ENCODE results near the gene DPT.

DPT gene

DNA sequence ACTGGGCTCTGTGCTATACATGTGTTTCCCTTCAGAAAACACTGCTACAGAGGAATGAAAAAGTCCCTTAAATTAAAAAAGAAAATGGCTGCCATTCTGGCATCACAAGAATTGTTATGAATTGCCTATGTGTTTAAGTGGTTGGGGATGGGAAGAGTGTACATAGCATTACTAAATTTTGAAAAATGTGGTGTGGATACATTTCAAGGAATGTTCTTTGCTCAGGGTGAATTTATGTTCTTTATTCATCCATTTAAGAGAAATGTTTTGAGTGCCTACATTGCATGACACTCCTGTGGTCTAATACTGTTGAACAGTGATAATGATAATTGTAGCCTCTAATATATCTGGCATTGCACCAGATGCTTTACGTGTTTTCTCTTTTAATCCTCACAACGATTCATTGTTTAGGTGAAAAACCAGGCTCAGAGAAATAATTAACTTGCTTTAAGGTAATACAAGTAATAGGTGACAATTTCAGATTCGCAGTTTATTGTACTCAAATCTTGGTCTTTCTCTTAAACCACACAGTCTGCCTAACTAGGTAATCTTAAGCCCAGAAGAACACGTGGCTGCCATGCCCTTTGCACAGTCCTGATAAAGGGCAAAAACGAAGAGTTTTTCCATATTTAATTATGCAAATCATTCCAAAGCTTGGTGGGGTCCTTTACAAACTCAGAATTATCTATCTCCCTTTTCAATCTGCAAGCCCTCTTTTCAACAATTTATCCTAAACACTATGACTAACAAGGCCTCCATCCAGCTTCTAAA, 31.5 kb downstream of the DPT start:
- no peak for DNase-seq

DNA sequence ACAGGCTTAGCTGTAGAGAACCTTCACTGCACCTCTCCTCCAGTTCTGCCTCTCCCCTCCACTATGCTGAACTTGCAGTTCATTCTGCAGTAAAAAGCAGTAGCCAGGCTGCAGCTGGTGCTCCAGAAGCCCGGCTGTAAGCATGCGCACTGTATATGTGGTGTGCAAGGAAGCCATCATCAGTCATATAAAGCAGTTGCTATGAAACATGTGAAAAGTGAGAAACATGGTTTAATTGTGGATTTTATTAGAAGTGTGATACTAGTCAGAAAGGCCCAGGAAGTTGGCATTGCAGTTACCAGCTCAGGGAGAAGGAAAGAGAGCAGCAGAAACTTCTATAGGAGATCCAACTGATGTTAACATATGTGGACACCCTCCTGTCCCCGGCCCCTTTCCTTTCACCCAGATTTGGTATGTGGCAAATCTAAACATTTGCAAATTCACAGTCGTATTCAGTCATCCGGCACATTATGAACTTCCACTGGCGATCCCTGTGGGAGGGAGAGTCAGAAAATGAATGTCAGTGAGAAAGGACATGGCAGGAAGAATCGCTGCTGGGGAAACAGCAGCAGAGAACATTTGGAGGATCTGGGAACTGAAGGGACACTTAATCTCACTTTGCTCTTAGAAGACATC, 32.8 kb downstream of the DPT start:
- DNase-seq = no peak

DNA sequence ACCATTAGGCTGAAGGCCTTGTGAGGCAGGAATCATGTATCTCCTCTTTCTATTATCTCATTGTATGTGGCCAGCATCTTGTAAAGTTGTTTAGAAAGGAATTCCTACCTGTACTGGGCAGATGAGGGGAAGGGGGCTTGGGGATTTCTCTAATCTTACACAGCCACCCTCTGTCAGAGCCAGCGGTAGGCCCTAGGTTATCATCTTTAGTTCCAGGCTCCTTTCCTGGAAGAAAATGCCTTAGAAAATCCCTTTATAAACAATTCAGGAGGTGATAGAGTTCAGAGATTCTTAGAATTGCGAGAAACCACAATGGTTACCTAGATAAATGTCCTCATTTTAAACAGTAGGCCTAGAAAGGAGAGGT, 35.2 kb downstream of the DPT start:
- no peak for DNase-seq

DNA sequence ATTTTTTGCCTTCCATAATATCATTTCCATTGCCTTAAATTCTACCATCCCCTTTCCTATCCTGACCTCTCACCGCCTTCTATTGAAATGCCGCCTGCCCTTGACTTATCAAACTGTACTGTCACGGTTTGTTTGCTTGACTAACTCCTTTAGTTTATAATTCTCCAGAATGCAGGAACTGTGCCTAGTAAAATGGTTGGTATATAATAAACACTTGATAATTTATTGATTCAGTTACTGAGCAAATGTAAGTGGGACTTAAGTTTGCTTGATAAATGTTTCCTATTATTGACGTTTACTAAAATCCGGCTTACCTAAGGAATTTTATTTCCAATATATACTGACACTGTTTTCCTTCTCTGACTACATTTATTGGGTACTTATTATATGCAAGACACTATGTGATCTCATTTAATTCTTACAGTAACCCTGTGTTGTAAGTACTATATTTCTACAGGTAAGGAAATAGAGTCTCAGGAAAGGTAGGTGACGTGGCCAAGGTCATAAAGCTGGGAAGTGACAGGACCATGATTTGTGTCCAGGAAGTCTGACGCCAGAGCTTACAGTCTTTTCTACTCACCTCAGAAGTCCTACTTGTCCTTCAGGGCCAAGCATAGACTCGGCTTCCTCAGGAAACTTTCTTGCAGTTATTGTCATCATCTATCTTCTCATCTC, 35.7 kb downstream of the DPT start:
- no peak for DNase-seq

DNA sequence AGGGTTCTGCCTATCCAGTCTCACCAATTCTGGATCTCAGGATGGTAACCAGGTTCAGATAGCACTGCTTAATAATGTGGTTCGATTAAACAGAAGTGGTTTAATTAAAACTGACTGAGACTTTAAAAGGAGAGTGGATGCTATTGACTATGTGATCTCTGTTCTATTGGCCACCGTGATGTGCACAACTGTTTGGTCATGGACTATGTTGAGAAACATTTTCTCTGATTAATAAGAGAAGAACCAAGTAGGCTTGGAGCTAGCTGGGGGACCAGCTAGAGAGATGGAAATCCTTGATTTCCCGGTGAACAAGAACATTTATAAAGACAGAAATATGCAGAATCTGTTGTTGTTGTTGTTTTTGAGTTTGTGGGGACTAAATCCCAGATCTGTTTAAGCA, 36.5 kb downstream of the DPT start:
- no peak for DNase-seq

DNA sequence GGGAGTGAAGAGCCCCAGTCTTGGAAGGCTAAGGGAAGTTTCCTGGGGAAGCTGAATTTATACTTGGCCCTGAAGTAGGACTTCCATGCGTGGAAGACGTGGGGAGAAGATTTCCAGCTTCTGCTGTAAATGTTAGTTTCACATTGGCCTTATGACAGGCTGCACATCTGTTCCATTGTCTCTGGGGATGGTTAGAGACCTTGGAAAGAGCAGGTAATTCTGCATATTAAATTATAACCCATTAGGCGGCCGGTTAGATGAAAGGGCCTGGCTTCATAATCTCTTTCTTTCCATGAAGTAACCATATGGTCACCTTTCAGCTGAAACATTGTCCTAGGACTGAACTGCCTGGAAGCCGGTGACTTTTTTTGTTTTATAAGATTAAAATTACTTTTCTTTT, 37.5 kb downstream of the DPT start:
- DNase-seq = no peak

DNA sequence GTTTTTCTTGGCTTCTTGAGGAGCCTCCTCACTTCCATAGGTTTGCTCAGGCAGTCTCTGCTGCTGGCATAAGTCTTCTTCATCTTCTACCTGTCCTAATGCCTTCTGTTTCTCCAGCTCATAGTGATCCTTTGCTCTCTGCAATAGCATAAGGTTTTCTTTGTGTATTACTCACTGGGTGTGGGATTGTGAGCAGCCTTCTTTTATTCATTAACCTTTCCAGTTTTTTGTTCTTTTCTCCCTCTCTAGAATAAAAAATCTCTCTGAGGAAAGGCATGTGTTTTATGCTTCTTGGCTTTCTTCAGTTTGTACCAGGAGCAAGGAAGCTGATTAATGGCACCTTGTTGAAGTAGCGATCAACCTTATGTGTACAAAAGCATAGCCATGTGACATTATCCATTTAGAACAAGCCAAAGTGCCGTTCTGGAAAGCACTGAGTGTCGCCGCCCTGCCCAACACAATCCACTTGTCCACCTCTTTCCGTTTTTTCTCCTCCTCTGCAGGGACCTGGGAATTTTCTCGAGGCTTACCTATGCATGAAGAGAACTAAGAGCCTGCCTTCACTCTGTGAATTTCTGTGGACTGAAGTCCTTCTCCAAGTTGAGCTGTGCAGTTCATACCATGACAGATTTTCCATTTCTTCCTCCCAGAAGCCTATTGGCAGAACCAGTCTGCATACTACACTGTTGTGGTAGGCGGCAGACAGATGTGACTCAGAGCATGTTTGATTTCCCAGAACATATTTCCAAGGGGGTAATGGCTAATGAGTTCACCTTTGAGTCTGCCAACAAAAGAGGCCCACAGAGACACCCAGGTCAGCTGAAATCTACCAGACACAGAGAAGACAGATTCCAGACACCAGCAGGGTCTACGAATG, 39.0 kb downstream of the DPT start:
- no peak for DNase-seq

DNA sequence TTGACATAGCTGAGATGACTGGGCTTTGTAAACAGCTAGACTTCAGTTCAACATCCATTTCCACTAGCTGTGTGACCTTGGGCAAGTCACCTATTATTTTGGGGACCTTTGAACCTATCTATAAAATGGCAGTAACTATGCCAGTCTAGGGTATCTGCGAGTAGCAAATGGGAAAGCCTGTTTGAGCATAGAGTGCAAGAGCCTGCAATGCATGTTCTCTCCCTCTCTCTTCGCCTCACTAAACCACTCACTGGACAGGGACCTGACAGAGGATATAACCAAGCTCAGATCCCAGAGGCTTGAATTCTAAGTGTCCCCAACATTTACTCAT, 39.7 kb downstream of the DPT start:
- no peak for DNase-seq

DNA sequence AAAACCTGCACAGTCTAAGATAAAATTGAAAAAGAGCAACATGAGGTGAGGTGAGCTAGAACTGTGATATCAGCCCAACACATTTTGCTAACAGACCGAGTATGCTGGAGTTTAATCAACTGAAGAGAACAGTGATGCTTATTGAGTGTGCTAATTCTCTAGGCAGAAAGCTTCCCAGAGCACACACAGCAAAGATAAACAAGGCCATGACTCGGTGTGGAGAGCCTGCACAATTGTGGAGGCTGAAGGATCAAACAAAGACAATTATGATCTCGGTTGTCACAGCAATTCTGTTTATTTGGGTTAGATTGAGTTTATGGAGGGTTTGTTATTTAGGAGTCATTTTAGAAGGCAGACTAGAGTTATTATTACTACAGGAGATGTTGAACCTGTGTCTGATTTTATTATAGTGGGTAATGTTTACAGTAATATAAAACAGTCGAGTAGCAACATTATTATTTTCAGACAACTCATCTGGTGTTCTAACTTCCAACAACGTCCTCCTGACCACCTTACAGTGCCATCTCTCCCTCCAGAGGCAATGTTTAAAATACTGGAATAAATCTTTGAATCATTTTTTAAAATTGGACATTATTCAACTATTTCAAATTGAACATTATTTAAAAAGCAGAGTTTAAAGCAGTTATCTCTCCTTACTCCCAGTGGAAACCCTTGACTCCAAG, 40.2 kb downstream of the DPT start:
- DNase-seq = no peak

DNA sequence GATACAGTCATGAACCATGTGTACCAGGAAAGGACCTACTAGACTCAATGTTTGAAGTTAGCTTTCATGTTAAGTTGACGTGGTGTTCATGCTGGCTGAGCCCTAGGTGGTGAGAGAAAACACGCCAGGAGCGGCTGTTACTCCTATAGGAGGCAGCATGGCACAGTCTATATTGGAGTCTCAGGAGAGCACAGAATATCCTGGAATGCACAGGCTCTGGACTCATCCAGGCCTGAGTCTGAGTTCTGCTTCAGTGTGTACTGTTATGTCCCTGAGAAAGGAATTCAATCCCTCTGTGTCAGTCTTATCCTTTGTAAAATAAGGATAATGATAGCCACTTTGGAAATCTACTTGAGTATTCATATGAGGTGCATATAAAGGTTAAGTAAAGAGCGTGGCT, 41.2 kb downstream of the DPT start:
- no peak for DNase-seq

DNA sequence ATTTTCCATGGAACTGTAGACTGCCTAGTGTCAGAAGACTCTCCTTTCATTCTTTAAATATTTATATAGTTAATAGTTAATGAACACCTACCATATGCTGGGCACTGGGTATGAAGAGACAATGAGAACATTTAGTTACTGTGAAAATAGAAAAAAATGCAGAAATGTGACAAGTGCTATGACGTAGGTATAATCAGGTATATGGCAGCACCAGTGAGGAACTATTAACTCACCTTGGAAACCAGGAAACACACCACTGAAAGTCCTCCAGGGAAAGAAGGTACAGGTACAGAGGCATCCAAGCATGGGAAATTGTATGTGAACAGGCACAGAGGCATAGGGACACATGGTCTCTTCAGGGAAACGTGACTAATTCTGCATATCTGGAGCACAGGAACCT, 42.3 kb downstream of the DPT start:
- no peak for DNase-seq

DNA sequence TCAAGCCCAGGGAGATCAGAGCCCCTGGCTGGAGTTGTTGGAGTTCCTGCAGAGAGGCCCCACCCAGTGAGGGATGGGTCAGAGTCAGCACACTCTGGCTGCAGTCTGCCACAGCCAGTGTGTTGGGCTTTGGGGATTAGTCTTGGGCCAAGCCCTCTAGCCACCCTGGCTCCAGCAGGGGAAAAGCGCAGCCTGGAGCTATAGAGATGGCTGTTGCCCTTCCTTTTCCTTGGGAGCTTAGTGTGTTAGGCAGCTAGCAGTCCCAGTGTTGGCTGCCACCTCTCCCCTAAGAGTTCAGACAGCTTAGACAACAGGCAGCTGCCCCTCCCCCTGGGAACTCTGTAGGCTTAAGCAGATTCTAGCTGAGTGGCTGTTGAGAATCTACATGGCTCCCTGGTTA, 45.1 kb downstream of the DPT start:
- no peak for DNase-seq

DNA sequence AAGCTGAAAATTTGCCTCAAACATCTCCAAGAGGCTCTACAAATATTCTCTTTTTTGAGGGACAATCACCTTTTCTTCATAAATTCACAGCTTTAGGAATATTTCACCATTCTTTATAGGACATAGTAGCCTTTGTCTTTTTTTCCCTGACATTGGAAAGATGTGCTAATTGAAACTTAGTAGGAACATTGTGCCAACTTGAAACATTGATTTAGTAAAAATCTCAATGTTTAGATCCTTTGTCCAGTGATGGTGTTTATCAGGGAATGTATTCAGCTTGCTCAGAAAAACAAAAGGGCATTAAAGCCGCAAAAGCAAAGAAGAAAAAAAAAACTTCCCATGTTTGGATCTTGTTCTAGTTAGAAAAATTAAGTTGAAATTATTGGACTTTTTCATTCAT, 52.1 kb downstream of the DPT start:
- no peak for DNase-seq

DNA sequence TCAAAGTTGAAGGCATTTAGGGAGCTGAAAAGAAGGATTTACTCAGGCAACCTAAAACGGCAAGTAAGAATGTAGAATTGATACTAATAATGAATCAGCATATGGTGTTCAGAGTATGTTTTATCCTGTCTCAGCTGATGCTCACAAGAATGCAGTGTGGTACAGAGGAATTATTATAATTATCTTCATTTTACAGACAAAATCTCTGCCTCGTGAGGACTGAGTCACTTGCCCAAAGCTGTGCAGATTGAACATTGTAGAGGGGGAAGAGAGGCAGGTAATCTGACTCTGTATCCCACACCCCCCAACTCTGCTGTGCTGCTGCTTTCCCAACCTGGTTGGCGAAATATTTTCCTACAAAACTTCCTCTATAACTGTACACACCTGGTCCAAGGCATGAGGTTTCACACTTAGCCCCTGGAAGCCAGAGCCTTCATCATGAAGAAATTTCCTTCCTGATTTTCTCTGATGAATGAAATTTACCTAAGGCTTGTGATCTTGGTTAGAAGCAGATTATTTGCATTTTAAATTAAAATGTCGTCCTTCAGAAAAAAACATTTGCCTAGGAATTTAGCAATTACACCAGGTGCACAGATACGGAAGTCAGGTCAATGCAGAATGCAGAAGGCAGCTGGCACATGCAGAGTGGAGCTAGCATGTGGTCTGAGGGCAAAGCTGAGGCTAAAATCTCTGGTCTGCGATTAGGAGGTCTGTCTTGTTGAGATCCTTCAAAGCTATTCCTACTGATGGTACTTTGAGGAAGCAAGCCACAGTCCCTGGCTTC, 52.8 kb downstream of the DPT start:
- DNase-seq = no peak

DNA sequence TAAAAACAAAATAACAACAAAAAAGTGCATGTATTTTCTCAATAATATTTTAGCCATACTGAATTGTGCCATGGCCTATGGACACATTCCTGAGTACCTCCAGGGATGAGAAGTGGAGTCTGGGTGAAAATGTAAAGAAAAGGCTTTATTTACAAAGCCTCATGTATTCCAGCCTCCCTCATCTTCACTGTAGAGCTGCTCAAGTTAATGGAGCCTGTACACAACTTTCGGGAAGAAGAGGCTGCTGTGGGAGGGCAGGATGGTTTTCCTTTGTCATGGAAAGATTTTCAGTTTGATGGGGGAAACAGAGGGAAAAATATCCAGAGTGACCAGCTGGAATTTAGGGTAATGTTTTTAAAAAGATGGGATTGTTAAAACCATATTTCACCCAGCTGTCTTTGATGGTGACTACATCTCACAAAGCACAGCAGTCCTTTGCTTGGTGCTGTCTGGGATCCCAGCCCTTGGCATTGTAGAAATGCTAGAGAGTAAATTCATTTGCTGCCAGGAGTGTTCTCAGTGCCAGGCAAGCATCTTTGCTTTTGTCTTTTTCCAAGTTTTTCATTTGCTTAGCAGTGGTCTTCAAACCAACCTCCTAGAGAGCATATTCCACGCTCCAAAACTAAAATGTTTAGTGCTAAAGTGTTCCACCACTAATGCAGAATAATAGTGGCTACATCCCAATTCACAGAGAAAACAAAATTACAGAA, 54.9 kb downstream of the DPT start:
- DNase-seq = no peak

DNA sequence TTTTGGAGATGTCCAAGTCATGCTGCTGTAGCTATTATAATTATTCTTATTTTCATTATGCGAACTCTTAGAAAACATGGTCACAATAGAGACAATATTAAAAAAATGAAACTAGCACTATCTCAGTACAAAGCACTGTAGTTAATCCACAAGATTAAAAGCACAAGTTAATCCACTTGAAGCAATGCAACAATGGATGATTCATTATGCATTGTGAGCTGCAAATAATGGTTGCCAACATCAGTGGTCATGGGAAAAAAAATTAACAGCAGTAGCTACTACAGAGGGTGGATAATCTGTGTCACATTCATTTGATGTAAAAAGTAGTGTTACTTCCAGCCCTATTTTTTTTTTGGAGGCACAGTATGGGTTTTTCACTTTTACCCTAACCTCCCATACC, 56.7 kb downstream of the DPT start:
- no peak for DNase-seq

DNA sequence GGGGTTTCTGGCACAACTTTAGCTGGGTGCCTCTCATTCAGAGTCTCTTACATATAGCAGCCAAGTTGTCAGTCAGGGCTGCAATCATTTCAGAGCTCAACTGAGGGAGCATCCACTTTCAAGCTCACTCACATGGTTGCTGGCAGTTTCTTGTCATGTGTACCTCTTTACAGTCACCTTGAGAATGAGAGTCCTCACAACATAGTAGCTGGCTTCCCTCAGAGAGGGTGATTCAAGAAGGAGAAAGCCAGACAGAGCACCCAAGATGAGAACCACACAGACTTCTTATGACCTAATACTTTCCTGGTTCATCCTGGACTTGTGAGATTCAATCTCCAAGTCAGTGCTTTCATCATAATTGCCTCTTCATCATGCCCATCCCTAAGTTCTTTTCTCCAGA, 57.2 kb downstream of the DPT start:
- DNase-seq = no peak

DNA sequence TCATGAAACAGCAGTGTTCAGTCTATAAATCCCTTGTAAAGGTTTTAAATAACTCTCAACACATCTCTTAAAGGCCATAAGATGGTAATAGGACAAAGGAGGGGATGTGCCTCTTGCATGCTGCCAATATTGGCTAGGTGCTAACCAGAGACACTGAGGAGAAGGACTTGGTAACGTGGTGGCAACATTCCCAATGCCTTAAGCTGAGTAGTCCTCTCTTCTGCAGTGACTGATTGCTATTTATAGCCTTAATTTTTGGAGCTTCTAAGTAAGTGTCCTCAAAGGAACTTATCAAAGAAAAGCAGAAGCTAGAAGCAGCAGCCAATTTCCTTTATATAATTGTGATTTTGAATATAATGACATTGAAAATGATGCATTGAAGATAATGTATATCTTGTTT, 63.0 kb downstream of the DPT start:
- DNase-seq = no peak

DNA sequence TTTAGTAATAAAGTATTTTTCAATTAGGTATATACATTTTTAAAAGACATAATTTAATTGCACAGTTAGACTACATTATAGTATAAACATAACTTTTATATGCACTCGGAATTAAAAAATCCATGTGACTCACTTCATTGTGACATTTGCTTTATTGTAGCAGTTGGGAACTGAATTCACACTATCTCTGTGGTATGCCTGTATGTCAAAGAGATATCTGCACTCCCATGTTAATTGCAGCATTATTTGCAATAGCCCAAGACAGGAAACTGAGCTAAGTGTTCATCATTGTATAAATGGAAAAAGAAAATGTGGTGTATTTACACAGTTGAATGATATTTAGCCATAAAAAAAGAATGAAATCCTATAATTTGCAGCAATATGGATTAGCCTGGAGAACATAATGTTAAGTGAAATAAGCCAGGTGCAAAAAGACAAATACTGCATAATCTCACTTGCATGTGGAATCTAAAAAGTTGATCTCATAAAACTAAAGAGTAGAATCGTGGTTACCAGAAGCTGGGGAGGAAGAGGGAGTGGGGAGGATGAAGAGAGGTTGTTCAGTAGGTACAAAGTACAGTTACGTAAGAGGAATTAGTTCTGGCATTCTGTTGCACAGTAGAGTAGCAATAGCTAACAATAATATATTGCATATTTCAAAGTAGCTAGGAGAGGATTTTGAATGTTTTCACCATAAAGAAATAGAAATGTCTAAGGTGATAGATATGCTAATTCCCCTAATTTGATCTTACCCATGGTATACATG, 64.8 kb downstream of the DPT start:
- no peak for DNase-seq

DNA sequence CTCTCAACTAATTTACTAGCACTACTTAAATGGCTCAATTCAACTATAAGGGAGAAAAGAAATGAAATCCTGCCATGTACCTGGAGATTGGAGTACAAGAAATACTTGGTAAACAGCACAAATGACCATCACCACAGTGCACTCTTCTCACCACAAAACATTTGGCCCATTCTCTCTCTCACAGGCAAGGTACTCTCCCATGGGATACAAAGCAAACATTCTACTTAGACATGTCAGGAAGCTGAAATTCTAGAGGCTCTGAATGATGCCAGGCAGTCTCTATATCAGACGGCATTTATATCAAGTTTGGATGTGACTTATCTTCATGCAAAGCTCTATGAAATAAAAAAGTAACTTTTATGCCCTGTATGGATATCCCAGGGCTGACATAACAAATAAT, 72.5 kb downstream of the DPT start:
- DNase-seq = no peak

Data from inflammatory macrophage (primary cell).